CD4-positive, alpha-beta T cell treated with Interferon gamma for 1 hour (primary cell): ENCODE results near the gene PIN1.

Source experiments
- DNase-seq: peaks from one replicate; pipeline ENCODE4 v3.0.0-alpha.2; 2020

Gene PIN1

GRCh38 chr19:9891609-9892373, 56.7 kb downstream of the PIN1 start:
- no peak for DNase-seq
